Endodermal cell (in vitro differentiated cells): Measurements from ENCODE around the gene LRRC70. TPM values are rescaled to one million over a fixed set of nuclear protein-coding genes. Genes with fewer than 3 reads are reported as not detected.

Experiments
- DNase-seq: peaks from one replicate; pipeline ENCODE4 v3.0.0-alpha.2; 2017
- H3K27ac ChIP-seq: 2 replicates; pipeline ENCODE4 v1.5.1; 2013; ENCODE audit warnings: mild to moderate bottlenecking, low read depth, low read length, moderate library complexity
- H3K27me3 ChIP-seq: 2 replicates; pipeline ENCODE4 v1.6.1; 2013; ENCODE audit warnings: mild to moderate bottlenecking, low read length, moderate library complexity; ENCODE audit not compliant: insufficient read depth, control insufficient read depth, poor library complexity, severe bottlenecking
- H3K36me3 ChIP-seq: 2 replicates; pipeline ENCODE4 v1.7.0; 2013; ENCODE audit warnings: mild to moderate bottlenecking, low read length, moderate library complexity; ENCODE audit not compliant: control insufficient read depth, insufficient read depth
- H3K4me1 ChIP-seq: one replicate; pipeline ENCODE4 v1.7.0; 2013; ENCODE audit warnings: low read length; ENCODE audit not compliant: control insufficient read depth, insufficient read depth
- H3K4me3 ChIP-seq: 2 replicates; pipeline ENCODE4 v1.5.1; 2013; ENCODE audit warnings: mild to moderate bottlenecking, low read length, moderate library complexity
- H3K9ac ChIP-seq: 2 replicates; pipeline ENCODE4 v1.6.1; 2013; ENCODE audit warnings: mild to moderate bottlenecking, low read length, moderate library complexity; ENCODE audit not compliant: poor library complexity, severe bottlenecking; ENCODE audit errors: extremely low read depth
- H3K9me3 ChIP-seq: 2 replicates; pipeline ENCODE4 v1.6.1; 2013; ENCODE audit warnings: mild to moderate bottlenecking, low read length, moderate library complexity; ENCODE audit not compliant: control insufficient read depth
- H3K27ac Mint-ChIP-seq: 2 replicates; pipeline ENCODE4 v1.8.0; 2020; ENCODE audit warnings: mixed read lengths
- H3K27me3 Mint-ChIP-seq: 2 replicates; pipeline ENCODE4 v1.8.0; 2021; ENCODE audit warnings: mild to moderate bottlenecking, mixed read lengths; ENCODE audit not compliant: insufficient read depth
- H3K36me3 Mint-ChIP-seq: 2 replicates; pipeline ENCODE4 v1.8.0; 2020; ENCODE audit warnings: low read depth, mixed read lengths
- H3K4me1 Mint-ChIP-seq: 2 replicates; pipeline ENCODE4 v1.8.0; 2020; ENCODE audit warnings: mixed read lengths
- H3K4me3 Mint-ChIP-seq: 2 replicates; pipeline ENCODE4 v1.8.0; 2020; ENCODE audit warnings: mild to moderate bottlenecking, moderate library complexity, mixed read lengths
- H3K9me3 Mint-ChIP-seq: 2 replicates; pipeline ENCODE4 v1.8.0; 2020; ENCODE audit warnings: mild to moderate bottlenecking, mixed read lengths
- WGBS, 2 experiments: methylation state at CpG; one replicate each; pipeline versions ENCODE4 v1.1.5 to v1.1.7; 2013; ENCODE audit warnings: missing lambda C conversion rate in 2 of 2, mixed read lengths in 1 of 2; ENCODE audit not compliant: insufficient coverage in 1 of 2, insufficient read length in 1 of 2; 5-methylcytosine and 5-hydroxymethylcytosine counted together
- total RNA-seq, 2 donors: library from RNA; stranded (reverse); fragmentation: NEBNext Ultra II Directional in 1 of 2; extraction: Animal tissue kit (Norgen Biotek cat#: 25700) in 1 of 2; gene quantifications; 2 replicates in 1 of 2; 3 replicates in 1 of 2; pipeline ENCODE4 v1.2.1, GENCODE V29; 2021
- TF ChIP-seq, protein P1 (sequence below): fragments of 200-600 bp; sonication (generic); conservative IDR thresholded peaks from 2 replicates; pipeline ENCODE4 v1.5.0; 2021; ENCODE audit warnings: antibody characterized with exemption, mild to moderate bottlenecking

The LRRC70 gene
- total RNA-seq, 2 donors from 2014 or later: 1.4 TPM

DNA sequence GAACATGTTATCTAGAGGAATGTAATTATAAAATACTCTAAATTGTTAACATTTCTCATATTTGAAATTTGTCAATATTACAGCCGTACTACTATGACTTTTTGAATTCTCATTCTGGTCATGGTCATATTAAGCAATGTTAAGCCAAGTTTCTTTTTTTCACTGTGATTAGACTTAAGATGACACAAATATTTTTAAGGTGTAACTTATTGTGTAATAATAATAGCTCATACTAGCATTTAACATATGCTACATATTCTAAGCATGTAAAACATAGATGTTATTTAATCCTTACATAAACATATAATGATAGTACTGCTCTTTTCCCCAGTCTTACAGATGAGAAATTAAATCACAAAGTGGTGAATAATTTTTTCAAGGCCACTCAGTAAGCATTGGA lies 35.9 kb upstream of the LRRC70 start:
- TF ChIP-seq, protein P1, sequence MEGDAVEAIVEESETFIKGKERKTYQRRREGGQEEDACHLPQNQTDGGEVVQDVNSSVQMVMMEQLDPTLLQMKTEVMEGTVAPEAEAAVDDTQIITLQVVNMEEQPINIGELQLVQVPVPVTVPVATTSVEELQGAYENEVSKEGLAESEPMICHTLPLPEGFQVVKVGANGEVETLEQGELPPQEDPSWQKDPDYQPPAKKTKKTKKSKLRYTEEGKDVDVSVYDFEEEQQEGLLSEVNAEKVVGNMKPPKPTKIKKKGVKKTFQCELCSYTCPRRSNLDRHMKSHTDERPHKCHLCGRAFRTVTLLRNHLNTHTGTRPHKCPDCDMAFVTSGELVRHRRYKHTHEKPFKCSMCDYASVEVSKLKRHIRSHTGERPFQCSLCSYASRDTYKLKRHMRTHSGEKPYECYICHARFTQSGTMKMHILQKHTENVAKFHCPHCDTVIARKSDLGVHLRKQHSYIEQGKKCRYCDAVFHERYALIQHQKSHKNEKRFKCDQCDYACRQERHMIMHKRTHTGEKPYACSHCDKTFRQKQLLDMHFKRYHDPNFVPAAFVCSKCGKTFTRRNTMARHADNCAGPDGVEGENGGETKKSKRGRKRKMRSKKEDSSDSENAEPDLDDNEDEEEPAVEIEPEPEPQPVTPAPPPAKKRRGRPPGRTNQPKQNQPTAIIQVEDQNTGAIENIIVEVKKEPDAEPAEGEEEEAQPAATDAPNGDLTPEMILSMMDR: no peak
- peaks cover 16% of the 10 kb centered on the region for H3K36me3 ChIP-seq
- H3K4me1 ChIP-seq: no peaks in the 10 kb centered on the region
- H3K27ac Mint-ChIP-seq: no peak overlapping the region
- no peak overlapping the region for H3K4me3 Mint-ChIP-seq
- H3K4me3 ChIP-seq: no peak overlapping the region
- H3K9ac ChIP-seq: no peak overlapping the region
- peaks cover 46% of the 10 kb centered on the region for H3K36me3 Mint-ChIP-seq
- H3K4me1 Mint-ChIP-seq: peaks cover 6% of the 10 kb centered on the region
- no peaks in the 10 kb centered on the region for H3K27me3 ChIP-seq
- no peak for DNase-seq
- 100% methylated on average over 1 of the region's 1 CpG; no CpG with 5 or more reads in 1 of the 2 experiments for WGBS, 2 experiments
- H3K9me3 ChIP-seq: no peaks in the 10 kb centered on the region
- H3K9me3 Mint-ChIP-seq: peaks cover 13% of the 10 kb centered on the region
- H3K27ac ChIP-seq: no peak overlapping the region
- H3K27me3 Mint-ChIP-seq: no peaks in the 10 kb centered on the region

DNA sequence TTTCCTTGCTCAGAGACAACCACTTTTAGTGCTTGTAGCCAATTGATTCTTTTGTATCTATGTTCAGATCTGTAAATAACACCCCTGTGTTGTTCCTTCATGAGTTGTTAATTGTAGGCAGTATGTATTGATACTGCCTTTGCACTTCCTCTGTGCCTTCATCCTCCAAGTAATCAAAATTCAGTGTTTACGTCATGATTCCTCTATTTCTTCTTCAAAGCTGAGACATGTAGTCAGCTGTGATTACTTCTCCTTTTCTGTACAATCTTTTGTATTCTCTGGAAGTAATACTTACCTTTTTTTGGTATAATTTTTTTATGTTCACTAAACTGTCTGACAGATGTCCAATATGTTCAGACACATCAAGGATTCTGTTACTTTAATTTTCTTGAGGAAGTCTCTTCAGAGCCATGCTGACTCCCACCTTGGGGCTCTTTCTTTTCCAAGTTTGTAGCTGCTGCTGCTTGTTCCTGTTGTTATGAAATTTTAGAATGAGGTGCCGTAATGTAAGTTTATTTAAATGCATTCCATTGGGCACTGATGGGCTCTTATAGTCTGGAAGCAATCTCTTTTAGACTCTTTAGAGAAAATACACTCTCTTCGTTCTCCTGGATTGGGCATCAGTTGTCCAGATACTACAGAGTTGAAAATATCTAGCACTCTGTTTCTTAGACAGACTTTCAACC lies 30.5 kb upstream of the LRRC70 start:
- Mint-ChIP-seq H3K27ac (no peak overlapping the region), H3K4me3 (no peak overlapping the region), H3K36me3 (peaks cover 35% of the 10 kb centered on the region), H3K9me3 (peaks cover 8% of the 10 kb centered on the region), H3K27me3 (no peaks in the 10 kb centered on the region), H3K4me1 (peaks cover 4% of the 10 kb centered on the region)
- TF ChIP-seq, protein P1: no peak
- Histone ChIP-seq H3K9ac (no peak overlapping the region), H3K27ac (no peak overlapping the region), H3K36me3 (peaks cover 11% of the 10 kb centered on the region), H3K4me3 (no peak overlapping the region), H3K27me3 (no peaks in the 10 kb centered on the region), H3K9me3 (no peaks in the 10 kb centered on the region), H3K4me1 (no peaks in the 10 kb centered on the region)
- no peak for DNase-seq
- 90 to 92% methylated on average over 1 to 3 of the region's 3 CpGs for WGBS, 2 experiments

DNA sequence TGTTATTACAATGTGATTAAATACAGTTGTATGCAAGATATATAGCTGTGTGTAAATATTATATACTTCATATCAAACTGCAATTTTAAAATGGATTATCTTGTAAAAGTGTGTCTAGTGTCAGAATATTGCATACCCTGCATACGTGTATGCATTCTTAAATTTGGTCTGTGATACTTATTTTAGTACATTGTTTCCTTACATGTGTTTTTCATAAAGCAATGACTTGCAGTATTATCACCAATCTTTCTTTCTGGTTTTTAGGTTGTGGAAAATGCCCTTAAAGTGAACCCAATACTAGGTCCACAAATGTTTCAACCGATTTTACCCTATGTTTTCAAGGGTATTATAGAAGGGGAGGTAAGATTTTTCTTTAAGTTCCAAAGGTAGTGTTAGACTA lies 28.5 kb upstream of the LRRC70 start:
- Mint-ChIP-seq H3K9me3 (peaks cover 2% of the 10 kb centered on the region), H3K36me3 (peaks cover 28% of the 10 kb centered on the region), H3K27me3 (no peaks in the 10 kb centered on the region), H3K4me1 (peaks cover 4% of the 10 kb centered on the region), H3K27ac (no peak overlapping the region), H3K4me3 (no peak overlapping the region)
- Histone ChIP-seq H3K27me3 (no peaks in the 10 kb centered on the region), H3K4me3 (no peak overlapping the region), H3K9me3 (no peaks in the 10 kb centered on the region), H3K27ac (no peak overlapping the region), H3K9ac (no peak overlapping the region), H3K4me1 (no peaks in the 10 kb centered on the region), H3K36me3 (peaks cover 23% of the 10 kb centered on the region)
- 100% methylated on average over 2 of the region's 2 CpGs; no CpG with 5 or more reads in 1 of the 2 experiments for WGBS, 2 experiments
- no peak for DNase-seq
- TF ChIP-seq, protein P1: no peak
